Memory B cell (primary cell): ENCODE data around the gene TMEM98.
"Not testable (repeated sequence)": the region's sequence is repeated elsewhere in the genome, so short reads cannot be mapped to it uniquely, and the experiment has no call there.

Experiments
- ATAC-seq: fragments of 150-1000 bp; cut with Tn5 transposase; 2 replicates; pipeline ENCODE4 v1.10.0; 2021; ENCODE audit warnings: low read depth, mild to moderate bottlenecking, moderate library complexity
- DNase-seq, 2 donors: peaks; one replicate each; pipeline ENCODE4 v3.0.0; 2022; ENCODE audit warnings: low spot score in 2 of 2
- H3K27ac Mint-ChIP-seq: one replicate; pipeline ENCODE4 v1.8.0; 2022; ENCODE audit warnings: mild to moderate bottlenecking, moderate library complexity, mixed read lengths
- H3K27me3 Mint-ChIP-seq: one replicate; pipeline ENCODE4 v1.8.0; 2022; ENCODE audit warnings: mixed read lengths
- H3K36me3 Mint-ChIP-seq: one replicate; pipeline ENCODE4 v1.8.0; 2022; ENCODE audit warnings: mild to moderate bottlenecking, mixed read lengths
- H3K4me1 Mint-ChIP-seq: one replicate; pipeline ENCODE4 v1.8.0; 2022; ENCODE audit warnings: mixed read lengths
- H3K4me3 Mint-ChIP-seq: one replicate; pipeline ENCODE4 v1.8.0; 2022; ENCODE audit warnings: mild to moderate bottlenecking, moderate library complexity, mixed read lengths
- H3K9me3 Mint-ChIP-seq: one replicate; pipeline ENCODE4 v1.8.0; 2022; ENCODE audit warnings: mixed read lengths

Gene TMEM98

DNA sequence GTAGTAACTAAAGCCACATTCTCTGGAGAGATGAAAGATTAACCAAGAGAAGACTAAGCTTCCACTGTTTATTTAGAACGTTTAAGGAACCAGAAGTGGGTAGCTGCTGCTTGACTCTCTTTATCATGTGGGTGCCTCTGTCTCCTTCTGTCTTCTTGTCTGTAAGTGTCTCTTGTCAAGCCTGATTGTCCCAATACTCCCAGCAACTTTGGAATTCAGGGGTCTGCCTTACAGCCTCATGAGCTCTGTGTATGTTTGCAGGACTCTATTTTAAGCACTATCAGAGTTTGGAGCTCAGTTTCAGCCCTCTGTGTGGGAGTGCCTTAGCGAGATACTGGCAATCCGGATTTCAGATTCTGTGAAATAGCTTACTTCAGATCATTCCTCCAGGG, 34.4 kb downstream of the TMEM98 start:
- Mint-ChIP-seq H3K4me3 (no peak overlapping the region), H3K4me1 (no peaks in the 10 kb centered on the region), H3K27ac (no peak overlapping the region), H3K9me3 (no peaks in the 10 kb centered on the region), H3K36me3 (no peaks in the 10 kb centered on the region), H3K27me3 (peaks cover 23% of the 10 kb centered on the region)
- DNase-seq: no peak
- ATAC-seq: no peak

- H3K36me3 Mint-ChIP-seq: no peaks in the 10 kb centered on the region
- no peaks in the 10 kb centered on the region for H3K4me1 Mint-ChIP-seq
- ATAC-seq (no peak), DNase-seq (no peak)
- H3K4me3 Mint-ChIP-seq: no peak overlapping the region
- H3K9me3 Mint-ChIP-seq: no peaks in the 10 kb centered on the region
- no peak overlapping the region for H3K27ac Mint-ChIP-seq
- peaks cover 15% of the 10 kb centered on the region for H3K27me3 Mint-ChIP-seq
Measured at GRCh38 chr17:32964541-32964940, 36.6 kb downstream of the TMEM98 start.

GRCh38 chr17:32969231-32969630, 41.3 kb downstream of the TMEM98 start:
- not testable (repeated sequence) for H3K27ac Mint-ChIP-seq, ATAC-seq, H3K9me3 Mint-ChIP-seq, H3K4me1 Mint-ChIP-seq, H3K27me3 Mint-ChIP-seq, DNase-seq, H3K4me3 Mint-ChIP-seq, H3K36me3 Mint-ChIP-seq

DNA sequence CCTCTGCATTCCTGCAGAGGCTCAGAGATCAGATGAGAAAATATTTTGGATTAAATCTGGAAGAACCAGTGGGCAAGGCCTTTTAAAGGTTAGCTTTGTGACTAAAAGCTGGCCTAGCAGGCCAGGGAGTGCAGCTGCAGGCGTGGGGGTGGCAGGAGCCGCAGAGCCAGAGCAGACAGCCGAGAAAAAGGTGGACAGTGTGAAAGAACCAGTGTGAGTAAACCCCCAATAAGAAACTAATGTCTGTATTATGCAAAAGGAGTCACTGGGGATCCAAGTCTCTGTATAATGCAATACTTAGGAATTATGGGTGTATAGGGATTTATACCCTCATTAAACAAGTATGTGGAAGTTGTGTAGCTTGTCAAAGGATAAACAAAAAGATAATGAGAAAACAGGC, 42.3 kb downstream of the TMEM98 start:
- no peak for DNase-seq
- no peak overlapping the region for H3K27ac Mint-ChIP-seq
- H3K27me3 Mint-ChIP-seq: peaks cover 2% of the 10 kb centered on the region
- H3K9me3 Mint-ChIP-seq: no peaks in the 10 kb centered on the region
- H3K4me1 Mint-ChIP-seq: no peaks in the 10 kb centered on the region
- H3K4me3 Mint-ChIP-seq: no peak overlapping the region
- ATAC-seq: no peak
- no peaks in the 10 kb centered on the region for H3K36me3 Mint-ChIP-seq

DNA sequence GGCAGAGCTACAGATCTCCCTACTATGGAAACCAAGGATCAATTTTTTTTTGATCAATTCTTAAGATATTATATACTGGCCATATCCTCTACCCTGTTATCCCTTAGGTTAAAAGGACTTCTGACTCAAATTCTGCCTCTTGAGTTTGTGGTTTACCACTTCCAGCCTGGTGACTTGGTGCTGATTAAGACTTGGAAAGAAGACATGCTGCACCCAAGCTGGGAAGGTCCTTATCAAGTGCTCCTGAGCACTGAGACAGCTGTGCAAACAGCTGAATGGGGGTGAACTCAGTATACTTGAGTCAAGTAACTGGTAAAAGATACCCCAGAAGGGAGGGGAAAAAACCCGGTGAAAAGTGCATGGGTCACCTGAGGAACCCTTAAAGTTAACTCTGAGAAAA, 43.2 kb downstream of the TMEM98 start:
- H3K9me3 Mint-ChIP-seq: no peaks in the 10 kb centered on the region
- no peaks in the 10 kb centered on the region for H3K27me3 Mint-ChIP-seq
- DNase-seq (no peak), ATAC-seq (no peak)
- no peak overlapping the region for H3K4me3 Mint-ChIP-seq
- no peaks in the 10 kb centered on the region for H3K36me3 Mint-ChIP-seq
- H3K4me1 Mint-ChIP-seq: no peaks in the 10 kb centered on the region
- H3K27ac Mint-ChIP-seq: no peak overlapping the region

- Mint-ChIP-seq H3K4me3 (no peak overlapping the region), H3K9me3 (peaks cover 2% of the 10 kb centered on the region), H3K27me3 (peaks cover 6% of the 10 kb centered on the region), H3K27ac (no peak overlapping the region), H3K36me3 (no peaks in the 10 kb centered on the region), H3K4me1 (no peaks in the 10 kb centered on the region)
- no peak for DNase-seq
- no peak for ATAC-seq
Measured at GRCh38 chr17:32976131-32976530, 48.2 kb downstream of the TMEM98 start.

DNA sequence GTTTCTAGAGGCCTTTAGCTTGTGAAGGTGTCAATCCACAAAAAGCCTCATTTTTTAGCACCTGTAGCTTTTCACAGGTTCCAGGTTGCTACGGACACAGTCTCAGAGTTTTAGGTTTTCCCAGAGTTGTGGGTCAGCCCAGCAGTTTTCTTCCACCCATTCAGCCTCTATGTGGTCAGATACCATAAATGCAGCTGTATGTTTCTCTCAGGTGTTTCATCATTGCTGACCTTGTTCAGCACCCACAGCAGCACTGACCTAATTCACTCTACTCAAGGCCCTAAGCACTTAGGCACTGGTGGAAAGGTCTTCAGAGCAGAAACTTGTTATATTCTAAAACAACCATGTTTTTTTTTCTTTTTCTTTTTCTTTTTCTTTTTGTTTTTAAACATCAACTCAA, 48.7 kb downstream of the TMEM98 start:
- Mint-ChIP-seq H3K36me3 (no peaks in the 10 kb centered on the region), H3K27ac (no peak overlapping the region), H3K27me3 (peaks cover 6% of the 10 kb centered on the region), H3K9me3 (peaks cover 2% of the 10 kb centered on the region), H3K4me1 (no peaks in the 10 kb centered on the region), H3K4me3 (no peak overlapping the region)
- DNase-seq: no peak
- ATAC-seq: no peak

GRCh38 chr17:32980230-32980629, 52.3 kb downstream of the TMEM98 start:
- no peak overlapping the region for H3K4me3 Mint-ChIP-seq
- no peaks in the 10 kb centered on the region for H3K4me1 Mint-ChIP-seq
- H3K27me3 Mint-ChIP-seq: peaks cover 11% of the 10 kb centered on the region
- no peak overlapping the region for H3K27ac Mint-ChIP-seq
- DNase-seq: no peak
- H3K36me3 Mint-ChIP-seq: peaks cover 6% of the 10 kb centered on the region
- peaks cover 8% of the 10 kb centered on the region for H3K9me3 Mint-ChIP-seq
- no peak for ATAC-seq

DNA sequence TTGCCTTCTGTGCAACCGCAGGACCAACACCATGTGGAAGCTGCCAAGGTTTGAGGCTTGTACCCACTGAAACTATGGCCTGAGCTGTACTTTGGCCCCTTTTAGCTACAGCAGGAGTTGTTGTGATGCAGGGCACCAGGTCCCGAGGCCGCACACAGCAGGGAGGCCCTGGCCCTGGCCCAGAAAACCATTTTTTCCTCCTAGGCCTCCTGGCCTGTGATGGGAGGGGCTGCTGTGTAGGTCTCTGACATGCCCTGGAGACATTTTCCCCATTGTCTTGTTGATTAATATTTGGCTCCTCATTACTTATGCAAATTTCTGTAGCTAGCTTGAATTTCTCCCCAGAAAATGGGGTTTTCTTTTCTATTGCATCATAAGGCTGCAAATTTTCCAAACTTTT, 53.7 kb downstream of the TMEM98 start:
- not testable (repeated sequence) for H3K4me1 Mint-ChIP-seq
- H3K27me3 Mint-ChIP-seq: peaks cover 11% of the 10 kb centered on the region

DNA sequence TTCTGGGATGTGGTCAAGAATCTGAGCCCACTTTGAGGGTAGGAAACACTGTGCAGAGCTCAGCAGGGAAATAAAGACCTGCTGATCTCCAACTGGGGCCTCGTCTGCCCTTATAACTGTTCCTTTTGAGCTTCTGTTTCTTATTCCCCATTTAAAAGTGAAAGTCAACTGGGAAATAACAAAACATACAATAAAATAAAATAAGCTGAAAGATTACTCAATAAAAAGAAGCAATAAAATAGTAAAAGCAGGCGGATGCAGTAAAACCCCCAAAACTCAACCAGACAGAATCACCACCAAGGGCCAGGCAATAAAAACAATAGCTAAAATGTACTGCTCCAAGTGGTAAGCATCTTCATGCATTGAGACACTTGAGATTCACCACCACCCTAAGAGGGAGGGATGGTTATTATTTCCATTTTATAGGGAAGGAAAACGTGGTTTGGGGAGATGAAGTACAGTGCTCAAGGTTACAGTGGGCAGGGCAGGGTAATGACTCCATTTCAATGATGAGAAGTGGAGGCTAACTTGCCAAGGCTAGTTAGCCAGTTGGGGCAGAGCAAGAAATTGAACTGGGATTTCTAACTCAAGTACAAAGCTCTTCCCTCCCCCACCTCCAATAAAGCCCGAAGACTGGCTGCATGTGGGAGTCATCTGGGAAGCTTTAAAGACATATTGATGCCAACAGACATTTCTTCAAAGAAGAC, 57.2 kb downstream of the TMEM98 start:
- H3K27me3 Mint-ChIP-seq: peaks cover 7% of the 10 kb centered on the region
- H3K36me3 Mint-ChIP-seq: peaks cover 9% of the 10 kb centered on the region
- ATAC-seq (no peak), DNase-seq (no peak)
- H3K4me1 Mint-ChIP-seq: peaks cover 3% of the 10 kb centered on the region
- H3K9me3 Mint-ChIP-seq: peaks cover 13% of the 10 kb centered on the region
- H3K27ac Mint-ChIP-seq: no peak overlapping the region
- H3K4me3 Mint-ChIP-seq: no peak overlapping the region

More for the DNA sequence above, 53.7 kb downstream of the TMEM98 start:
- not testable (repeated sequence) for H3K9me3 Mint-ChIP-seq, H3K27ac Mint-ChIP-seq, DNase-seq, H3K4me3 Mint-ChIP-seq, H3K36me3 Mint-ChIP-seq, ATAC-seq

- H3K27ac Mint-ChIP-seq: not testable (repeated sequence)
Measured at GRCh38 chr17:32987453-32987805, 59.5 kb downstream of the TMEM98 start.

GRCh38 chr17:32987868-32988267, 59.9 kb downstream of the TMEM98 start:
- not testable (repeated sequence) for H3K36me3 Mint-ChIP-seq, H3K9me3 Mint-ChIP-seq, DNase-seq, H3K27ac Mint-ChIP-seq, H3K4me1 Mint-ChIP-seq, H3K4me3 Mint-ChIP-seq, ATAC-seq
- H3K27me3 Mint-ChIP-seq: peaks cover 10% of the 10 kb centered on the region

More at GRCh38 chr17:32987453-32987805, 59.5 kb downstream of the TMEM98 start:
- H3K4me1 Mint-ChIP-seq, DNase-seq, ATAC-seq, H3K4me3 Mint-ChIP-seq, H3K36me3 Mint-ChIP-seq, H3K9me3 Mint-ChIP-seq: not testable (repeated sequence)
- H3K27me3 Mint-ChIP-seq: peaks cover 14% of the 10 kb centered on the region

- no peak for DNase-seq
- peaks cover 10% of the 10 kb centered on the region for H3K27me3 Mint-ChIP-seq
- H3K36me3 Mint-ChIP-seq: peaks cover 5% of the 10 kb centered on the region
- H3K4me1 Mint-ChIP-seq: peaks cover 4% of the 10 kb centered on the region
- H3K4me3 Mint-ChIP-seq: no peak overlapping the region
- peaks cover 8% of the 10 kb centered on the region for H3K9me3 Mint-ChIP-seq
- H3K27ac Mint-ChIP-seq: no peak overlapping the region
- ATAC-seq: no peak
Measured at GRCh38 chr17:32988481-32989101, 60.6 kb downstream of the TMEM98 start.

GRCh38 chr17:32992321-32993033, 64.5 kb downstream of the TMEM98 start:
- H3K27me3 Mint-ChIP-seq: peaks cover 14% of the 10 kb centered on the region
- DNase-seq (no peak), ATAC-seq (no peak)

More at GRCh38 chr17:32992321-32993033, 64.5 kb downstream of the TMEM98 start:
- no peak overlapping the region for H3K27ac Mint-ChIP-seq
- H3K9me3 Mint-ChIP-seq: peaks cover 8% of the 10 kb centered on the region
- no peak overlapping the region for H3K4me3 Mint-ChIP-seq
- peaks cover 5% of the 10 kb centered on the region for H3K36me3 Mint-ChIP-seq
- peaks cover 2% of the 10 kb centered on the region for H3K4me1 Mint-ChIP-seq
